ENCODE measurements around the gene COPG2. TPM values are rescaled to one million over a fixed set of nuclear protein-coding genes. Genes with fewer than 3 reads are reported as not detected.

The COPG2 gene
- total RNA-seq, 1 donor from 2014 or later, result 167 TPM

DNA sequence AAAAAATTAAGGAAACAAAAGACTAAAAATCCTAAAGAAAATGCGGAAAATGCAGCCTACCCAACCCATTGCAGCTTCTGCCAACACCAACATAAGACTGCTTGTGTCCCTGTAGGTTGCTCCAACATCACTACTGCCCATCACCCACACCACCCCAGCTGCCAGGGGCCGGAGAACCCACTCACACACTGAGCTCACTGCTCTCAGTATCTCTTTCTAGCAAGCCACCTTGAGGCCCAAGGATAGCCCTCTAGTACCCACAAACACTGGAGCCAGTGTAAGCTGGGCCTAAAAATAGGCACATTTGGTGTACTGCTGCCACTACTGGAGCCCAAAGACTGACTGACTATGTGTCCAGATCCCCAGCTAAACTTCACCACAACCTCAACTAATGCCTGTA lies 109.4 kb downstream of the COPG2 start:
- Mint-ChIP-seq H3K36me3 (peaks cover 39% of the 10 kb centered on the region), H3K4me3 (no peak overlapping the region), H3K27ac (no peak overlapping the region), H3K4me1 (no peaks in the 10 kb centered on the region), H3K9me3 (peaks cover 3% of the 10 kb centered on the region), H3K27me3 (ENCODE audit: insufficient read depth, low read depth) (peaks cover 2% of the 10 kb centered on the region)
- H3K27me3 ChIP-seq, result no peaks in the 10 kb centered on the region
- no peaks in the 10 kb centered on the region for H3K36me3 ChIP-seq
- H3K9ac ChIP-seq, result no peak overlapping the region
- no peaks in the 10 kb centered on the region for H3K4me1 ChIP-seq
- H3K79me2 ChIP-seq (ENCODE audit: low read depth), result no peaks in the 10 kb centered on the region
- no peak overlapping the region for H3K4me3 ChIP-seq
- no peaks in the 10 kb centered on the region for H4K20me1 ChIP-seq (ENCODE audit: low read depth)
- DNase-seq (ENCODE audit: low spot score), result no peak
- H3F3A ChIP-seq (ENCODE audit: low read depth), result no peaks in the 10 kb centered on the region
- no peak overlapping the region for H3K27ac ChIP-seq
- H3K9me3 ChIP-seq (ENCODE audit: low read depth), result no peaks in the 10 kb centered on the region
- H3K4me2 ChIP-seq, result no peak overlapping the region
- TF ChIP-seq EZH2phosphoT487 (IDR thresholded peaks at IDR 0.05) (no peak), EZH2 (IDR thresholded peaks at IDR 0.05) (no peak)
- TF ChIP-seq, protein P1, sequence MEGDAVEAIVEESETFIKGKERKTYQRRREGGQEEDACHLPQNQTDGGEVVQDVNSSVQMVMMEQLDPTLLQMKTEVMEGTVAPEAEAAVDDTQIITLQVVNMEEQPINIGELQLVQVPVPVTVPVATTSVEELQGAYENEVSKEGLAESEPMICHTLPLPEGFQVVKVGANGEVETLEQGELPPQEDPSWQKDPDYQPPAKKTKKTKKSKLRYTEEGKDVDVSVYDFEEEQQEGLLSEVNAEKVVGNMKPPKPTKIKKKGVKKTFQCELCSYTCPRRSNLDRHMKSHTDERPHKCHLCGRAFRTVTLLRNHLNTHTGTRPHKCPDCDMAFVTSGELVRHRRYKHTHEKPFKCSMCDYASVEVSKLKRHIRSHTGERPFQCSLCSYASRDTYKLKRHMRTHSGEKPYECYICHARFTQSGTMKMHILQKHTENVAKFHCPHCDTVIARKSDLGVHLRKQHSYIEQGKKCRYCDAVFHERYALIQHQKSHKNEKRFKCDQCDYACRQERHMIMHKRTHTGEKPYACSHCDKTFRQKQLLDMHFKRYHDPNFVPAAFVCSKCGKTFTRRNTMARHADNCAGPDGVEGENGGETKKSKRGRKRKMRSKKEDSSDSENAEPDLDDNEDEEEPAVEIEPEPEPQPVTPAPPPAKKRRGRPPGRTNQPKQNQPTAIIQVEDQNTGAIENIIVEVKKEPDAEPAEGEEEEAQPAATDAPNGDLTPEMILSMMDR (IDR thresholded peaks at IDR 0.05), result no peak
- no peak overlapping the region for H2AFZ ChIP-seq (replicated peaks)

DNA sequence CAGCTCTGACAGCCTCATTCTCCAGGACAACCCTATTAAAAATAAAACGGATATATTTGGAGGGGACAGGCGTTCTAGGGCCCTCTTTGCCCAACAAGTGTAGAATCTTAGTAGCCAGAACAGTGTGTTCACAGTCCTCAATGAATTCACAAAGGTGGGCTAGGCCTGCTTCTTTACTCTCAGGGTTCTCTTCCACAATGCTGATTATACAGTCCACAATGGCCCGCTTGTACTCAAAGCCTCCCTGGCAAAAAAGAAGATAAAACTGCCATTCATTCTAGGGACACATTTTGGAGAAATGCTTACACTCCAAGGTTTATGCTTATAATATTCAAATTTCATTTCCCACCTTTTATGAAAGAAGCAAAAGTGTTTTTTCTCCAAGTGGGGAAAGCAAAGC lies 114.1 kb downstream of the COPG2 start:
- Mint-ChIP-seq H3K4me3 (no peak overlapping the region), H3K27me3 (ENCODE audit: insufficient read depth, low read depth) (peaks cover 2% of the 10 kb centered on the region), H3K9me3 (no peaks in the 10 kb centered on the region), H3K4me1 (no peaks in the 10 kb centered on the region), H3K27ac (no peak overlapping the region), H3K36me3 (peaks cover 34% of the 10 kb centered on the region)
- DNase-seq (ENCODE audit: low spot score), result no peak
- H3K9ac ChIP-seq, result no peak overlapping the region
- H3K79me2 ChIP-seq (ENCODE audit: low read depth), result no peaks in the 10 kb centered on the region
- no peaks in the 10 kb centered on the region for H3K36me3 ChIP-seq
- H3K27me3 ChIP-seq, result no peaks in the 10 kb centered on the region
- no peaks in the 10 kb centered on the region for H3K9me3 ChIP-seq (ENCODE audit: low read depth)
- H3K27ac ChIP-seq, result no peak overlapping the region
- no peak overlapping the region for H2AFZ ChIP-seq (replicated peaks)
- no peak for TF ChIP-seq EZH2 (IDR thresholded peaks at IDR 0.05)
- no peak for TF ChIP-seq EZH2phosphoT487 (IDR thresholded peaks at IDR 0.05)
- TF ChIP-seq, protein P1 (IDR thresholded peaks at IDR 0.05), result no peak
- H4K20me1 ChIP-seq (ENCODE audit: low read depth), result no peaks in the 10 kb centered on the region
- no peaks in the 10 kb centered on the region for H3F3A ChIP-seq (ENCODE audit: low read depth)
- no peak overlapping the region for H3K4me2 ChIP-seq
- no peak overlapping the region for H3K4me3 ChIP-seq
- no peaks in the 10 kb centered on the region for H3K4me1 ChIP-seq

DNA sequence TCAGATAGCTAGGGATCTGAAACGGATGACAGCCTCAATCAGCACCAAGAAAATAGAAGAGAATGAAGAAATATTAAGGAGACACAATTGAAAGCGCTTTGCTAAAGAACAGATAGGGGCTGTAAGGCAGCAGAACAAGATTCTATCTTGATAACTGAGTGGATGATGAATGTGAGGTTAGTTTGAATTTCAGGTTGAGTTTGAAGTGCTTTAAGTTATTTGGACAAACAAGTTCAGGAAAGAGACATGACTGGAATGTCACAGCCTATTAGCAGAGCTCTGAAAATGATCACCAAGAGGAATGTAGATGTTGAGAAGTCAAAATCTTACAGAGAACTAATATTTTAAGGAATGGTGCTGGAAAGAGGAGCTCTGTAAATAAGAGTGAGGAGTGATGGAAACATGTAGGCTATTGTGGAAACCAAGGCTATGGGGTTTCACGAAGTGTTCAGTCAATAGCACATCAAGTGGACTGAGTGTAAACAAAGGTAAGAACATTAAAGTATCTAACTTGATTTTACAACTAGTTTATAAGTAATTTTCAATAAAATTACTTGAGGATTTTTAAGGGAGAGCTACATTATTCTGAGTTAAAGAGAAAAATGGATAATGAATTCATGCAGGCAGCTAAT lies 115.0 kb downstream of the COPG2 start:
- H3K4me3 Mint-ChIP-seq, result no peak overlapping the region

More for the DNA sequence above, 115.0 kb downstream of the COPG2 start:
- H3K36me3 Mint-ChIP-seq, result peaks cover 32% of the 10 kb centered on the region
- Histone ChIP-seq H3K36me3 (no peaks in the 10 kb centered on the region), H4K20me1 (ENCODE audit: low read depth) (no peaks in the 10 kb centered on the region), H3K4me2 (no peak overlapping the region), H3K9ac (no peak overlapping the region), H3K27ac (no peak overlapping the region), H3K4me1 (no peaks in the 10 kb centered on the region), H2AFZ (replicated peaks) (no peak overlapping the region), H3F3A (ENCODE audit: low read depth) (no peaks in the 10 kb centered on the region), H3K79me2 (ENCODE audit: low read depth) (no peaks in the 10 kb centered on the region), H3K4me3 (no peak overlapping the region), H3K27me3 (no peaks in the 10 kb centered on the region), H3K9me3 (ENCODE audit: low read depth) (no peaks in the 10 kb centered on the region)
- H3K9me3 Mint-ChIP-seq, result no peaks in the 10 kb centered on the region
- no peaks in the 10 kb centered on the region for H3K4me1 Mint-ChIP-seq
- TF ChIP-seq, protein P1 (IDR thresholded peaks at IDR 0.05), result no peak
- TF ChIP-seq EZH2phosphoT487 (IDR thresholded peaks at IDR 0.05) (no peak), EZH2 (IDR thresholded peaks at IDR 0.05) (no peak)
- H3K27me3 Mint-ChIP-seq (ENCODE audit: insufficient read depth, low read depth), result peaks cover 3% of the 10 kb centered on the region
- no peak for DNase-seq (ENCODE audit: low spot score)
- H3K27ac Mint-ChIP-seq, result no peak overlapping the region
